ENCODE results near the gene GRIK3.

GRCh38 chr1:36845802-36846201 lies 188.5 kb downstream of the GRIK3 start:
- no peak for TF ChIP-seq EZH2 (IDR thresholded peaks at IDR 0.05; ENCODE audit: low read length, unreplicated experiment)
- no peak for TF ChIP-seq CTCF (conservative IDR thresholded peaks at IDR 0.05; ENCODE audit: low read depth, low read length)
